Common myeloid progenitor, CD34-positive (primary cell): ENCODE results near the gene WWTR1.
A peak's percentile ranks its signal among the peaks of the same experiment; 100 is the strongest.

Experiments used
- CTCF ChIA-PET: fragments of 350-600 bp; sonication (Branson Sonifier 250); formaldehyde crosslinking; loops from one replicate; lab custom pipeline; 2021; ENCODE audit warnings: antibody characterized with exemption; lab: Charles Lee
- POLR2A ChIA-PET: fragments of 350-600 bp; sonication (Branson Sonifier 250); formaldehyde crosslinking; loops from one replicate; lab custom pipeline; 2021; ENCODE audit warnings: antibody characterized with exemption; lab: Charles Lee
- DNase-seq, 3 donors: peaks; one replicate each; pipeline versions ENCODE4 v3.0.0 to v3.0.0-alpha.2; 2013
- H3K27ac ChIP-seq, 2 experiments: 1 replicate in 1 of 2; 2 replicates in 1 of 2; pipeline ENCODE4 v1.7.0; 2013; ENCODE audit warnings: inconsistent platforms in 2 of 2, low read length in 2 of 2, mild to moderate bottlenecking in 2 of 2, low read depth in 1 of 2, moderate library complexity in 1 of 2; ENCODE audit not compliant: severe bottlenecking in 2 of 2, insufficient read depth in 1 of 2, poor library complexity in 1 of 2
- H3K27me3 ChIP-seq, 5 experiments: replicated peaks in 2 of 5; 1 replicate in 3 of 5; 2 replicates in 2 of 5; pipeline versions ENCODE4 v1.6.1 to v1.7.0; 2013; ENCODE audit warnings: low read length in 4 of 5, mild to moderate bottlenecking in 2 of 5, moderate library complexity in 2 of 5, inconsistent platforms in 1 of 5; ENCODE audit not compliant: insufficient read depth in 5 of 5, control insufficient read depth in 4 of 5
- H3K36me3 ChIP-seq, 4 experiments: 1 replicate in 2 of 4; 2 replicates in 2 of 4; pipeline versions ENCODE4 v1.6.1 to v1.7.0; 2013; ENCODE audit warnings: low read length in 3 of 4, control low read depth in 1 of 4, mild to moderate bottlenecking in 1 of 4; ENCODE audit not compliant: control insufficient read depth in 4 of 4, insufficient read depth in 4 of 4
- H3K4me1 ChIP-seq, 4 experiments: 1 replicate in 3 of 4; 2 replicates in 1 of 4; pipeline versions ENCODE4 v1.6.1 to v1.7.1; 2013; ENCODE audit warnings: low read length in 3 of 4, mild to moderate bottlenecking in 3 of 4, control low read depth in 1 of 4, inconsistent platforms in 1 of 4, moderate library complexity in 1 of 4; ENCODE audit not compliant: control insufficient read depth in 4 of 4, insufficient read depth in 4 of 4; ENCODE audit errors: control extremely low read depth in 1 of 4
- H3K4me3 ChIP-seq, 7 experiments: 1 replicate in 4 of 7; 2 replicates in 3 of 7; pipeline versions ENCODE4 v1.5.1 to v1.7.0; 2013; ENCODE audit warnings: mild to moderate bottlenecking in 7 of 7, low read length in 6 of 7, moderate library complexity in 6 of 7, inconsistent platforms in 2 of 7, low read depth in 2 of 7, control low read depth in 1 of 7; ENCODE audit not compliant: insufficient read depth in 4 of 7, control insufficient read depth in 1 of 7; ENCODE audit errors: extremely low read depth in 1 of 7
- H3K9me3 ChIP-seq, 5 experiments: 1 replicate in 4 of 5; 2 replicates in 1 of 5; pipeline versions ENCODE4 v1.6.1 to v1.7.1; 2013; ENCODE audit warnings: low read length in 4 of 5, mild to moderate bottlenecking in 2 of 5, inconsistent platforms in 1 of 5, low read depth in 1 of 5, moderate library complexity in 1 of 5; ENCODE audit not compliant: control insufficient read depth in 4 of 5, insufficient read depth in 2 of 5; ENCODE audit errors: control extremely low read depth in 1 of 5
- WGBS: methylation state at CpG from one replicate; pipeline ENCODE4 v1.1.5; 2013; ENCODE audit not compliant: insufficient coverage; 5-methylcytosine and 5-hydroxymethylcytosine counted together

Gene WWTR1

DNA sequence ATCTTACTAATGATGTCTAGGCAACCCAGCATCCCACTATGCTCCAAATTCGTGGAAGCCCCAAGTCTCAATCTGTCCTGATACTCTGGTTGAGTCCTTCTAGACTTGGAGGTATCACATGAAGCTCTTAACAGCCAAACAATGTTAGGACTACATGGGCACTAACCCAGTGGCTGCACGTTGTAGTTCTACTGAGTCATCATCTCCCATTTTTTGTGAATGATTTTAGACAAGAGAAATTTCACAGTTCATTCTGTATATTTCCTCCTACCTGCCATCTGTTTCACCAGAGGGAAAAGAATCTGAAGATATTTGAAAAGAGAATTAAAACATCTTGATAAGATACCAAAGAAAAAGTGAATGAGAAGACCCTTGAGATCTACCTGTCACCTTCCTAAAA, 9.8 kb upstream of the WWTR1 start:
- Histone ChIP-seq H3K27me3 (peaks cover 0 to 3% (median 0%) of the 10 kb centered on the region in 5 experiments), H3K4me3 (no peak overlapping the region), H3K4me1 (no peaks in the 10 kb centered on the region), H3K36me3 (no peaks in the 10 kb centered on the region), H3K9me3 (no peaks in the 10 kb centered on the region), H3K27ac (no peak overlapping the region)
- WGBS: 100% methylated on average over 1 of the region's 2 CpGs
- DNase-seq: no peak
- ChIA-PET POLR2A (no interaction called here), CTCF (no interaction called here)

DNA sequence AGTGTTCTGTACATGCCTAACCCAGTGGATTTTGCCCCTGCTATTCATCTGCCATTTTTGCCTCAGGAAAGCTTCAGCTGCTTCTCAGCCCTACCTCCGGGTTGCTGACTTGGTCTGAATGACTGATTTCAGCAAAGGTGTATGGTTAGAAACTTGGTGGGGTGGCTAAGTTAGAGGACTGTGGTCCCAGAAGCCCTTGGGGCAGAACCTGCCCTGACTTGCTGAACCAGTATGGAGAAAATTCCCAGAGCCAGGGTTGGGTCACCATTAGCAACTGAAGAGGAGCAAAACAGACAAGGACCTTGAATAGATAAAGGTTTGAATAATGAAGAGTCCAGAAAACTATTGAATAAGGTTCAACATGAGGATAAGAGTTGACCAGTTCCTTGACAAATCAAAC, 6.1 kb upstream of the WWTR1 start:
- peaks cover 0 to 3% (median 1%) of the 10 kb centered on the region in 4 experiments for H3K4me1 ChIP-seq
- peaks cover 0 to 12% (median 9%) of the 10 kb centered on the region in 5 experiments for H3K27me3 ChIP-seq
- ChIA-PET POLR2A (no interaction called here), CTCF (no interaction called here)
- H3K27ac ChIP-seq: no peak overlapping the region
- WGBS: 100% methylated on average over 1 of the region's 1 CpG
- no peak overlapping the region for H3K4me3 ChIP-seq
- H3K36me3 ChIP-seq: no peaks in the 10 kb centered on the region
- DNase-seq: no peak
- no peaks in the 10 kb centered on the region for H3K9me3 ChIP-seq

DNA sequence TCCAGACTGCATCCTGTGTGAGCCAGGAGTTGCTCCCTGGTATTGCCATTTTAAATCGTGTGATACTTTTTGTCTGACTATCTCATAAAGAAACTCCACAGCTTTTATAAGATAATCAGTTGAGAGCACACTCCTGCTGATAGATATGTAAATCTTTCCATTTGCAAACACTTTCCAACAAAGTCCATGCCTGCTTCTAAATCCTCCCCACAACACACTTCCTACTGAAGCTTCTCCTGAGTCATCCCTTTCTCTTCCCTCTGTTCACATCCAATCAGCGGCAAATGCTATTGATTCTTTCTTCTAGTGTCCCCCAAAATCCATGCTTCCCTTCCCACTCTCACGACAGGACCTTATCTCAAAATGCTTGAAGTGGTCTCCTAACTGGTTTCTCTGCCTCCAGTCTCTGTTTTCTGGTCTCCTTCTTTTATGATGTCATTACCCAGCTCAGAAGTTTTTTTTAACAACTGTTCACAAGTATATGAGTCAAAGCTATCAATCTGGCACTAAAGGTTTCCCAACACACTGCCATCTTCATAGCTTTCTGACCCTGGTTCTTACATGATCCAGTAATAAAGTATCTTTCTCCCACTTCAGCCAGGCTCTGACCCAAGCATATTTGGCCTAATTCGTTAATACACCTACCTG, 4.5 kb upstream of the WWTR1 start:
- H3K27me3 ChIP-seq: peaks cover 0 to 25% (median 14%) of the 10 kb centered on the region in 5 experiments
- no peak overlapping the region for H3K27ac ChIP-seq
- ChIA-PET CTCF (interaction anchor here (1.3 kb wide), 1 partner anchor 9 kb away, joined by 3 read pairs; no protein-coding TSS in a partner anchor), POLR2A (interaction anchor here (0.7 kb wide), 1 partner anchor 141 kb away, joined by 3 read pairs; no protein-coding TSS in a partner anchor)
- 97% methylated on average over 4 of the region's 4 CpGs for WGBS
- no peaks in the 10 kb centered on the region for H3K9me3 ChIP-seq
- no peak overlapping the region for H3K4me3 ChIP-seq
- H3K36me3 ChIP-seq: no peaks in the 10 kb centered on the region
- no peak for DNase-seq
- peaks cover 0 to 19% (median 17%) of the 10 kb centered on the region in 4 experiments for H3K4me1 ChIP-seq

DNA sequence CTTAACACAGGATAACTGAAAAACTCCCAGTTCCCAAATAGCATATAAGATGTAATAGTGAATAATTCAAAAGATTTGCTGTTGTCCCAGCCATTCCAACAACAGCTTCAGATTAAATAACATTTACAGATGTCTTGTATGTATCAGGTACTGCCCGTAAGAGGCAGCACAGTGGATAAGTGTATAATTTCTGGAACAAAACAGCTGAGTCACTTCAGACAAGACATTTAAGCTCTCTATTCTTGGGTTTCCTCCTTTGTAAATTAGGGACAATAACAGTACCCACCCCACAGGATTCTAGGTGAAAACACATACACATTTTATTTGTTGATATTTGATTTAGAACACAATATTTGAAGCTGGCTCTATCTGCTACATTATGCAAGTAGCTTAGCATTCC, 2.6 kb upstream of the WWTR1 start:
- Histone ChIP-seq H3K27ac (no peak overlapping the region), H3K36me3 (no peaks in the 10 kb centered on the region), H3K9me3 (no peaks in the 10 kb centered on the region), H3K4me1 (peaks cover 0 to 28% (median 23%) of the 10 kb centered on the region in 4 experiments), H3K4me3 (no peak overlapping the region), H3K27me3 (peaks cover 0 to 42% (median 25%) of the 10 kb centered on the region in 5 experiments)
- ChIA-PET CTCF (interaction anchor here (1.1 to 1.2 kb wide), 3 partner anchors 18 to 149 kb away, joined by 3 to 4 read pairs (median 3); no protein-coding TSS in a partner anchor), POLR2A (no interaction called here)
- DNase-seq: peak in 2 of 3 donors; percentile 20 to 38
- 100% methylated on average over 1 of the region's 1 CpG for WGBS

DNA sequence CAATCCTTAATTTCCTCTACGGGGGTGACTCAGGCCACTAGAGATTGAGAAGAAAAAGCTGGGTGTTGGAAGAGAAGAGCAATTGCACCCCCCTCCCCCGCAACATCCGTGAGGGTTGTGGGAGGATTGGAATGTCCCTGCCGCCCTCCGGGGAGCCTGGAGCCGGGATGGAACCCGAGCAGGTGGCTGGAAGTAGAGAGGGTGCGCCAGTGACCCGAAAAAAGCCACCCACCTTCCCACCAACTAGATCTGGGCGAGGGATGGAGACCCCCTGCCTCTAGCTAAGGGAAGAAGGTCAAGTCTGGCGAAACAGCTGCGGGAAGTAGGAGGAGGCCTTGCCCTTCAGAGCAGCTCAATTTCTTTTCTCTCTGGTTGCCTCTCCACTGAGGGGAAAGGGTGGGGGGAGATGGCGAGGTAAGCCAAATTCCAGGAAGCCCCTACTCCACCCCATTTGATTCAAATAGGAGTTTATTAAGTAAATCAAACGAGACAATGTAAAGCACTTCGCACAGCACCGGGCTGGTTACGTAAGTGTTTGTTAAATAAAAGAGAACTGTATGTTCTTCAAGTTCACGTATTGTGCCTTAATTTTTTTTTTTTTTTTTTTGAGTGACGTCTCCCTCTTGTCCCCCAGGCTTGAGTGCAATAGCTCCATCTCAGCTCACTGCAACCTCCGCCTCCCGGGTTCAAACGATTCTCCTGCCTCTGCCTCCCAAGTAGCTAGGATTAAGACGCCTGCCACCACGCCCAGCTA, 1.1 kb upstream of the WWTR1 start:
- H3K27ac ChIP-seq: no peak overlapping the region
- CTCF ChIA-PET: interaction anchor here (1.0 to 2.0 kb wide), 3 partner anchors 24 to 89 kb away, joined by 3 to 9 read pairs (median 5); no protein-coding TSS in a partner anchor
- WGBS: 100% methylated on average over 2 of the region's 24 CpGs
- H3K27me3 ChIP-seq: peaks cover 0 to 43% (median 25%) of the 10 kb centered on the region in 5 experiments
- H3K36me3 ChIP-seq: no peaks in the 10 kb centered on the region
- H3K4me1 ChIP-seq: peaks cover 0 to 28% (median 23%) of the 10 kb centered on the region in 4 experiments
- H3K4me3 ChIP-seq: peak overlapping the region in 6 of 7 experiments; percentile 57 to 88 (median 76)
- DNase-seq: peak in 2 of 3 donors; percentile 14 to 25
- no peaks in the 10 kb centered on the region for H3K9me3 ChIP-seq
- POLR2A ChIA-PET: no interaction called here

DNA sequence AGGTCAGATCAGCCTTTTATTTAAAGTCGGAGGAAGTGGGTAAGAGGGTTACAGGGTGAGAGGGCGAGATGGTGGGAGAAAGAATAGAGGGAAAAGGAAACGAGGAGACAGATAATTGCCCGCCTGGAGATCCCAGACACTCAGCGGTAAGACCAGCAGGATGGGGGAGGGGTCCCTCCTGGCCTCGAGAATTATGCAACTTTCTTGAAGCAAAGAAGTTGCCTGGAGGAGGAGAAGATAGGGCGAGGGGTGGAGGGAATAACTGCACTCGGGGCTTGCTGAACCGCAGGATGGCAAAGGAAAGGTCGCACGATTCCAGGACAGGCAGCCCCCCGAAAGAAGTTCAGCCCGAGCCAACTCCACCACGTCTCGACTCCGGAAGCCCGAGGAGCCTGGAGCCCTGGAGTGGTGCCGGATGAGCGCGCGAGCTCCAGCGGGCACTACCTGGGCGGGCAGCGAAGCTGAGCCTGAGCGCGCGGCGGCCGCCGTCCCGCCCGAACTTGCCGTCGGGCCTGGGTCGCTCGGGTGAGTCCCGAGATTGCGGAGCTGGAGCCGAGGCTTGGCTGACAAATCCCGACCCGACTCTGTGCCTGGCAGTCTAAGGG, 402 bp downstream of the WWTR1 start:
- Histone ChIP-seq H3K4me1 (peaks cover 0 to 28% (median 23%) of the 10 kb centered on the region in 4 experiments), H3K36me3 (no peaks in the 10 kb centered on the region), H3K27me3 (peaks cover 0 to 43% (median 23%) of the 10 kb centered on the region in 5 experiments), H3K9me3 (no peaks in the 10 kb centered on the region), H3K4me3 (peak overlapping the region; percentile 44 to 88 (median 72)), H3K27ac (no peak overlapping the region)
- DNase-seq: peak; percentile 26 to 70 (median 59)
- CTCF ChIA-PET: interaction anchor here (0.8 to 2.0 kb wide), 3 partner anchors 22 to 114 kb away, joined by 3 to 9 read pairs (median 3); no protein-coding TSS in a partner anchor
- POLR2A ChIA-PET: no interaction called here
- WGBS: under 1% methylated on average over 40 of the region's 41 CpGs
